Measurements from ENCODE around the gene DNAJB14. TPM values are rescaled to one million over a fixed set of nuclear protein-coding genes. Genes with fewer than 3 reads are reported as not detected.
A peak's percentile ranks its signal among the peaks of the same experiment; 100 is the strongest.
"Not testable (repeated sequence)": the region's sequence is repeated elsewhere in the genome, so short reads cannot be mapped to it uniquely, and the experiment has no call there.

Gene DNAJB14
- polyA plus RNA-seq (ENCODE audit: insufficient read length) = 18.8 TPM

- DNase-seq (ENCODE audit: low read depth) = no peak
Observed at GRCh38 chr4:99946356-99947189, at the start of gene DNAJB14. Gene DNAJB14 (minus strand): TSS chr4:99946618. CDS start chr4:99946571, 47 bp downstream.

GRCh38 chr4:99991741-99992140 lies 45.3 kb upstream of the DNAJB14 start:
- no peak for DNase-seq (ENCODE audit: low read depth)

- DNase-seq (ENCODE audit: low read depth) = no peak
Observed at GRCh38 chr4:99987681-99988080, 41.3 kb upstream of the DNAJB14 start.

- DNase-seq (ENCODE audit: low read depth) = no peak
Observed at GRCh38 chr4:99986792-99987191, 40.4 kb upstream of the DNAJB14 start.

- no peak for DNase-seq (ENCODE audit: low read depth)
Observed at GRCh38 chr4:99983289-99983943, 37.0 kb upstream of the DNAJB14 start.

GRCh38 chr4:99979872-99980271 lies 33.5 kb upstream of the DNAJB14 start:
- no peak for DNase-seq (ENCODE audit: low read depth)

GRCh38 chr4:99971453-99972111 lies 25.2 kb upstream of the DNAJB14 start:
- DNase-seq (ENCODE audit: low read depth) = no peak

- DNase-seq (ENCODE audit: low read depth) = no peak
Observed at GRCh38 chr4:99968330-99968729, 21.9 kb upstream of the DNAJB14 start.

- DNase-seq (ENCODE audit: low read depth) = no peak
Observed at GRCh38 chr4:99966692-99967091, 20.3 kb upstream of the DNAJB14 start.

- DNase-seq (ENCODE audit: low read depth) = no peak
Observed at GRCh38 chr4:99965674-99966350, 19.4 kb upstream of the DNAJB14 start.

GRCh38 chr4:99965173-99965572 lies 18.8 kb upstream of the DNAJB14 start:
- no peak for DNase-seq (ENCODE audit: low read depth)

- no peak for DNase-seq (ENCODE audit: low read depth)
Observed at GRCh38 chr4:99961711-99962110, 15.3 kb upstream of the DNAJB14 start.

- no peak for DNase-seq (ENCODE audit: low read depth)
Observed at GRCh38 chr4:99960648-99961047, 14.2 kb upstream of the DNAJB14 start.

GRCh38 chr4:99958207-99958606 lies 11.8 kb upstream of the DNAJB14 start:
- DNase-seq (ENCODE audit: low read depth) = not testable (repeated sequence)

GRCh38 chr4:99950913-99951254 lies 4.5 kb upstream of the DNAJB14 start:
- DNase-seq (ENCODE audit: low read depth) = no peak

- DNase-seq (ENCODE audit: low read depth) = peak; percentile 96
Observed at GRCh38 chr4:99949999-99950912, 3.8 kb upstream of the DNAJB14 start, which contains the start of gene H2AZ1. Gene H2AZ1 (minus strand): TSS chr4:99950275. CDS start chr4:99950170, 105 bp downstream.

GRCh38 chr4:99949034-99949998 lies 2.9 kb upstream of the DNAJB14 start:
- peak; percentile 86 for DNase-seq (ENCODE audit: low read depth)

- DNase-seq (ENCODE audit: low read depth) = no peak
Observed at GRCh38 chr4:99947608-99948007, 1.2 kb upstream of the DNAJB14 start.

GRCh38 chr4:99947190-99947578 lies 766 bp upstream of the DNAJB14 start:
- no peak for DNase-seq (ENCODE audit: low read depth)
